ENCODE measurements around the gene FJX1.

FJX1 gene

DNA sequence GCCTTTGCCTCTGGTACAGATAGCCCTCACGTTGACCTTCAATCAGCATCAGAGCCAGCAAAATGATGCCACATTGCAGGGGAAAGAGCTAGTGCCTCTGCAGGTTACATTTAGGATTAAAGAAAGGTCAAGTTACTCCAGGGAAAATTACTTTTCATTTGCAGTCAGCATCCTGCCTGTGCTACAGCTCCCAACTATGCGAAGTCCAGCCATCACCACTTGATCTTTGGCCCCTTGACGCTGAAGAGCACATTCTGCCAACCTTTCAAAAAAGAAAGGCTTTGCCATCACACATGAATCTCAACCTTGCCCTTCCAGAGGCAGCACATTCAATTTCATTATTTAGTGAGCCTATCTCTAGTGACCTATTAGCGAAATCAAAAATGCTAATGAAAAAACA lies 11.3 kb downstream of the FJX1 start:
- no peak overlapping the region for H3K4me3 ChIP-seq (ENCODE audit: low read depth, low read length)
- TF ChIP-seq, protein P1, sequence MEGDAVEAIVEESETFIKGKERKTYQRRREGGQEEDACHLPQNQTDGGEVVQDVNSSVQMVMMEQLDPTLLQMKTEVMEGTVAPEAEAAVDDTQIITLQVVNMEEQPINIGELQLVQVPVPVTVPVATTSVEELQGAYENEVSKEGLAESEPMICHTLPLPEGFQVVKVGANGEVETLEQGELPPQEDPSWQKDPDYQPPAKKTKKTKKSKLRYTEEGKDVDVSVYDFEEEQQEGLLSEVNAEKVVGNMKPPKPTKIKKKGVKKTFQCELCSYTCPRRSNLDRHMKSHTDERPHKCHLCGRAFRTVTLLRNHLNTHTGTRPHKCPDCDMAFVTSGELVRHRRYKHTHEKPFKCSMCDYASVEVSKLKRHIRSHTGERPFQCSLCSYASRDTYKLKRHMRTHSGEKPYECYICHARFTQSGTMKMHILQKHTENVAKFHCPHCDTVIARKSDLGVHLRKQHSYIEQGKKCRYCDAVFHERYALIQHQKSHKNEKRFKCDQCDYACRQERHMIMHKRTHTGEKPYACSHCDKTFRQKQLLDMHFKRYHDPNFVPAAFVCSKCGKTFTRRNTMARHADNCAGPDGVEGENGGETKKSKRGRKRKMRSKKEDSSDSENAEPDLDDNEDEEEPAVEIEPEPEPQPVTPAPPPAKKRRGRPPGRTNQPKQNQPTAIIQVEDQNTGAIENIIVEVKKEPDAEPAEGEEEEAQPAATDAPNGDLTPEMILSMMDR (IDR thresholded peaks at IDR 0.05; ENCODE audit: borderline replicate concordance, insufficient read depth, low read depth, low read length) = no peak

DNA sequence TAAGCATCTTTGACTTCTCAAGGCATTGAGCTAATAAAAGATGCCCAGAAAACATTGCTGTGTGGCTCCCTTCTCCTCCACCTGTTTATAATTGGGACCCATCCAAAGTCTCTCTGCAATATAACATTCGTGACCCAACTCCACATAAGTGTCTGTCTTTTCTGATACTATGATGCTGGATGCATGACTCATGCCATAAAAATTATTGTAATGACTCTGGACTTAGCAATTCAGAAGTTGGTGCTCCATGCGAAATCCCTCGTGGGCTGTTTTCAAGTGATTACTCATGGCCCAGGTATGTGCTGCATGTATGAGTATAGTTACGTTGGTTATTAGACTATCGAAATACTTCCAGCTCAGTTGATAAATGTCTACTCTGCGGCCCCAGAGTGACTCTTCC lies 11.7 kb downstream of the FJX1 start:
- TF ChIP-seq, protein P1 (IDR thresholded peaks at IDR 0.05; ENCODE audit: borderline replicate concordance, insufficient read depth, low read depth, low read length) = no peak
- H3K4me3 ChIP-seq (ENCODE audit: low read depth, low read length) = no peak overlapping the region

DNA sequence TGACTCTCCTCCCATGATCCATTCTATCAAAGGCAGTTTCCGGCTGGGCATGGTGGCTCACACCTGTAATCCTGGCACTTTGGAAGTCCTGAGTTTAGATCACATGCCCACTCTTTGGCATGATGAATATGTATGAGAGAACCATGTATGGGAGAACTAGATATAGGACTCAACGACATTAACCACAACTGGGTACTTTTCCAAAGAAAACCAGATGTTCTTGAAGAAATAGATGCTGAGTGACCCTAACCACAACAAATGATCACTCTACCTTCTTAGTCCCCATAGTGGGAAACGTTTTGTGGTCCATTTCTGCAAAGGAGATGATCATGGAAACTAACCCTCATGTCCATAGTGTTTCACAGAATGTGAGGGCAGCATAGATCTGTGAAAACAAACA lies 13.6 kb downstream of the FJX1 start:
- TF ChIP-seq, protein P1 (IDR thresholded peaks at IDR 0.05; ENCODE audit: borderline replicate concordance, insufficient read depth, low read depth, low read length) = no peak
- H3K4me3 ChIP-seq (ENCODE audit: low read depth, low read length) = no peak overlapping the region

DNA sequence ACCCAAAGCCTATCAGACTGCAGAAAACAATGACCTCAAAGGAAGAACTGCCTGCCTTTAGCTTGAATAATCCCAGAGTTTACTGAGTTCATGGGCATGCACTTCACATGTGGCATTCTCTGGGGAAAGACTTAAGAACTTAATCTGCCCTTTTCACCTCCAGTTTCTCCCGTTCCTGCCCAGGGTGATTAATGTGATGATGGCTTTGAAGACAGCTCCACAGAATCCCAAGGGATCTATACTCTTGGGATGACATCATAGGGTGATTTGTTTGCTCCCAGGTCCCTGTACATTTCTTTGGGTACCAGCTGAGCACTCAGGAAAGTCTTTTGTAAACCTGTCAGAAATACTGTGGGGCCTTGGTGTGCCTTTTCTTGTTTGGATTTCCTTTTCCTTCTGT lies 14.0 kb downstream of the FJX1 start:
- no peak overlapping the region for H3K4me3 ChIP-seq (ENCODE audit: low read depth, low read length)
- TF ChIP-seq, protein P1 (IDR thresholded peaks at IDR 0.05; ENCODE audit: borderline replicate concordance, insufficient read depth, low read depth, low read length) = no peak

DNA sequence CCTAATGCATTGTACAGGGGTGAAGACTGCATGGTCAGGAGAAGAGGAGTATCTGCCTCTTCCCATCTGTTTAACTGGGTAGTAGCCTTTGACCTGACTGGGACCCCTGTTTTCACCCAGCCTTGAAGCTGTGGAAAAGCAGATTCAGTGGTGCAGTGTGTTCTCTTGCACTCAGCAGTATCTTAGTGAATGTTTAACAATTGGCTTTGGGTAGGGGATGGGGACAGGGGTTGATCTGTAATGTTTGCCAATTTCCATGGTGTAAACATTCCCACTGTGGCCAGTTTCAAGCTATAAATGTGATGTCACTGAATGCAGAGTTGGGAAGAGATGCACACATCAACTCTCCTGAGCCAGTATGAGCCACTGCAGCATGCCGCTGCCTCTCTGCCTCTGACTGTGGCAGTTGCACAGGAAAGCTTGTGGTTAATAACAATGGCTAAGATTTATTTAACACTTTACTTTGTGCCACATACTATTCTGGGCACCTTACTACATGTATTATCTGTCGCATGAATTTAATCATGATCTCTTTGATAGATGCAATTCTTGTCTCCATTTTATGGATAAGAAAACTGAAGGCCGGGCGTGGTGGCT lies 15.7 kb downstream of the FJX1 start:
- H3K4me3 ChIP-seq (ENCODE audit: low read depth, low read length) = no peak overlapping the region
- TF ChIP-seq, protein P1 (IDR thresholded peaks at IDR 0.05; ENCODE audit: borderline replicate concordance, insufficient read depth, low read depth, low read length) = no peak

DNA sequence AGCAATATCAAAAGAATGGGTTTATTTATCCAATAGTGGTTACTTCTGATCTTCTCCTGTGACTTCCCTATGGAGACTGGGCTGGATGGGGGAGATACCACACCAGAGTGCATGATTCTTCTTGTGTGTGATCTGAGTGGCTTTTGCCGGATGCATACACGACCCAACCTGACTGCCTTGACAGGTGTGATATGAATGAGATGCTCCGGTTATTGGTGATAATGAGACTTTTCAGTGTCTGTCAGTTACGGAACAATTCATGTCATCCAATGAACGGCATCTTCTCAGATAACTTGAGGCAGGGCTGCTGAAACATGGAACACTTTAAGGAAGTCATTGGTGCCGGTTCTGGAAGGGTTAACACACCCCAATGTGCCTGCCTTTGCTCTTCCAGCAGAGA lies 17.7 kb downstream of the FJX1 start:
- H3K4me3 ChIP-seq (ENCODE audit: low read depth, low read length) = no peak overlapping the region
- TF ChIP-seq, protein P1 (IDR thresholded peaks at IDR 0.05; ENCODE audit: borderline replicate concordance, insufficient read depth, low read depth, low read length) = no peak

DNA sequence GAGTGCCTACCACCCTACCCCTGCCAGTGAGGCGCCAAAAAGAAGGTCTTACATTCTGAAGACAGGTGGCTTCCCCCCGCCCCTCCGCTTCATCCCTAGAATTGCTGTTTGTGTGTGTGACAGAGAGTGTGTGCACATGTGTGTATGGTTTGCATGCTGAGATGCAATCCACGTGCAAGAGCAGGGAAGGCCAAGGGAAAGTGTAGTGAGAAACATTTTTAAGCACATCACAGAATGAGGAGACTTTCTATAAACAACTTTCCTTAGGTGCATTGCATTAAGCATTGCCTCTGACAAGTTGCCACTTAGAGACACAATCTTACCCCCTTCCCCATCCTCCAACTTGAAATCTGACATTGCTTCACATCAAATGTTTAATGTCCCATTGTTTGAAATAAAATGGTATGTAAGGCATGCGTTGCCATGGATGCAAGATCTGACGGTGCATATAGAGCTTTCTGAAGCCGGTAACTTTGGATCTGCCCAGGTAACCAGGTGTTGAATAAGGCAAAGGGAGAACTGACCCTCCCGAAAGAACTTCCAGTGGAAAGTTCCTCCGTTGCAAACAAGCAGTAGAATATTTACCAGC lies 21.4 kb downstream of the FJX1 start:
- TF ChIP-seq, protein P1 (IDR thresholded peaks at IDR 0.05; ENCODE audit: borderline replicate concordance, insufficient read depth, low read depth, low read length) = no peak
- H3K4me3 ChIP-seq (ENCODE audit: low read depth, low read length) = no peak overlapping the region
